K562 (cell line): Measurements from ENCODE around the gene C11orf52. TPM values are rescaled to one million over a fixed set of nuclear protein-coding genes. Genes with fewer than 3 reads are reported as not detected.

Experiments
- ADNP ChIP-seq: fragments of 200-800 bp; sonication (Bioruptor generic); IDR thresholded peaks from 2 replicates; pipeline ENCODE4 v1.6.1; 2016; ENCODE audit warnings: missing genetic modification characterization, missing compliant biosample characterization
- ARID1B ChIP-seq: fragments of 450-650 bp; IDR thresholded peaks from 2 replicates; pipeline ENCODE4 v1.6.1; 2016; ENCODE audit warnings: antibody characterized with exemption, mild to moderate bottlenecking, inconsistent platforms
- HMGN3 ChIP-seq: IDR thresholded peaks from 2 replicates; pipeline ENCODE4 v1.6.1; 2011; ENCODE audit warnings: borderline replicate concordance, low read depth, mild to moderate bottlenecking, mixed read lengths, low read length; ENCODE audit not compliant: insufficient read length; ENCODE audit errors: extremely low read depth
- MECOM ChIP-seq: fragments of 250-450 bp; sonication (Bioruptor Pico); IDR thresholded peaks from 2 replicates; pipeline ENCODE4 v1.8.0; 2022; ENCODE audit warnings: inconsistent platforms
- MGA ChIP-seq: fragments of 450-650 bp; IDR thresholded peaks from 2 replicates; pipeline ENCODE4 v1.6.1; 2016; ENCODE audit warnings: mild to moderate bottlenecking, moderate library complexity
- MLLT1 ChIP-seq, 2 experiments: fragments of 450-650 bp; IDR thresholded peaks; 2 replicates each; pipeline ENCODE4 v1.6.1; 2016
- NFIX ChIP-seq: fragments of 250-450 bp; sonication (Bioruptor Pico); IDR thresholded peaks from 2 replicates; pipeline ENCODE4 v1.4.0; 2020; ENCODE audit warnings: low read depth, mild to moderate bottlenecking, moderate library complexity
- NR3C1 ChIP-seq: sonication (generic); formaldehyde crosslinking; IDR thresholded peaks from 2 replicates; pipeline ENCODE4 v1.8.1; 2022; ENCODE audit warnings: missing genetic modification reagents
- POLR2AphosphoS5 ChIP-seq: IDR thresholded peaks from 2 replicates; pipeline ENCODE4 v1.6.1; 2011; ENCODE audit warnings: mild to moderate bottlenecking, low read depth, low read length, moderate library complexity; ENCODE audit not compliant: control insufficient read depth, insufficient read depth
- PRPF4 ChIP-seq: fragments of 200-400 bp; formaldehyde crosslinking; IDR thresholded peaks from one replicate; pipeline ENCODE4 v1.6.1; 2017; ENCODE audit warnings: low read length, low read depth, mild to moderate bottlenecking; ENCODE audit not compliant: insufficient read depth, poor library complexity, severe bottlenecking
- YY1 ChIP-seq, 3 experiments: IDR thresholded peaks; 2 replicates each; pipeline ENCODE4 v1.6.1; 2011; ENCODE audit warnings: low read length in 2 of 3, mild to moderate bottlenecking in 2 of 3, moderate library complexity in 2 of 3, borderline replicate concordance in 1 of 3, control low read depth in 1 of 3, low read depth in 1 of 3; ENCODE audit not compliant: insufficient read depth in 3 of 3, insufficient replicate concordance in 2 of 3, control insufficient read depth in 1 of 3, insufficient read length in 1 of 3; ENCODE audit errors: extremely low read depth in 1 of 3
- ZEB2 ChIP-seq: fragments of 450-650 bp; IDR thresholded peaks from 2 replicates; pipeline ENCODE4 v1.6.1; 2016
- ZNF263 ChIP-seq: sonication (generic); formaldehyde crosslinking; IDR thresholded peaks from 2 replicates; pipeline ENCODE4 v1.8.0; 2022; ENCODE audit warnings: mild to moderate bottlenecking, missing genetic modification reagents, borderline replicate concordance
- polyA plus RNA-seq, 8 experiments: library from polyadenylated mRNA; depleted of rRNA in 4 of 8; stranded (reverse) in 5 of 8; unstranded in 3 of 8; fragments of >200 nt; fragmentation: Nextera tagmentation in 2 of 8; fragmentation: Illumina TruSeq in 1 of 8; extraction: Ambion mirVana in 2 of 8; extraction: Trizol in 1 of 8; gene quantifications; 2 replicates each; pipeline versions ENCODE4 v1.2.1 to v1.2.3, GENCODE V29; 2011 to 2014; ENCODE audit warnings: inconsistent platforms in 1 of 8, missing spikeins in 1 of 8
- total RNA-seq, 7 experiments: library from RNA; depleted of rRNA in 6 of 7; stranded (reverse); fragments of >200 nt in 6 of 7; fragmentation: Illumina TruSeq in 2 of 7; extraction: Trizol in 2 of 7; gene quantifications; 2 replicates each; pipeline versions ENCODE4 v1.2.1 to v1.2.3, GENCODE V29; 2011 to 2021; ENCODE audit warnings: low replicate concordance in 1 of 7

C11orf52 gene
- total and polyA plus RNA-seq, 9 of the 15 experiments (the other 6 are each of a cell fraction or from before 2014, with no cell fraction given), result 0.29 to 2.9 (median 1.0) TPM

GRCh38 chr11:111878849-111879636 is 39.7 kb upstream of the C11orf52 start, which contains the start of the genes CFAP68 and FDXACB1 (continued):
- TF ChIP-seq MLLT1 (IDR thresholded peaks at IDR 0.05) (peak in 1 of 2 experiments; percentile 93; a peak in 2 of 4 replicates), PRPF4 (no peak), POLR2AphosphoS5 (peak; percentile 59), ADNP (tag) (0 out of 2 replicates have a peak, but pooled peaks have one; percentile 5), MGA (peak; percentile 66), NR3C1 (no peak), ARID1B (peak; percentile 68), HMGN3 (peak; percentile 84), MECOM (CRISPR knock-in tag) (no peak), NFIX (no peak), ZEB2 (peak; percentile 98), ZNF263 (CRISPR knock-in tag) (no peak), YY1 (IDR thresholded peaks at IDR 0.05; ENCODE audit: borderline replicate concordance in 1 of 3, control insufficient read depth in 1 of 3, extremely low read depth in 1 of 3, insufficient read depth in 3 of 3, insufficient read length in 1 of 3, insufficient replicate concordance in 2 of 3, low read depth in 1 of 3, low read length in 2 of 3) (peak; percentile 35 to 88 (median 61))
